MCF 10A (cell line): ENCODE results near the gene TCF23. TPM values are rescaled to one million over a fixed set of nuclear protein-coding genes. Genes with fewer than 3 reads are reported as not detected.

Experiments
- BruUV-seq: library from RNA; stranded (reverse); fragments of 400-500 nt; replicated peaks from 2 replicates; lab custom pipeline; 2021; lab: Mats Ljungman, UMichigan
- CTCF ChIA-PET: fragments of 300-600 bp; sonication (Branson Sonifier 250); formaldehyde crosslinking; extraction: SDS; loops from one replicate; lab custom pipeline; 2021; ENCODE audit warnings: antibody characterized with exemption, inconsistent platforms; lab: Yijun Ruan, JAX
- POLR2A ChIA-PET: fragments of 300-600, 350-650 bp; sonication (Branson Sonifier 250); formaldehyde crosslinking; extraction: SDS; loops from one replicate; lab custom pipeline; 2020; ENCODE audit warnings: antibody characterized with exemption, inconsistent platforms; lab: Yijun Ruan, JAX
- DNase-seq: peaks from one replicate; pipeline ENCODE4 v3.0.0-alpha.2; 2018; ENCODE audit not compliant: unreplicated experiment
- H3K27ac Mint-ChIP-seq: one replicate; pipeline ENCODE4 v1.8.0; 2022; ENCODE audit warnings: mild to moderate bottlenecking, low read depth, mixed read lengths; ENCODE audit not compliant: unreplicated experiment
- H3K27me3 Mint-ChIP-seq: one replicate; pipeline ENCODE4 v1.8.0; 2022; ENCODE audit warnings: mixed read lengths; ENCODE audit not compliant: insufficient read depth, unreplicated experiment
- H3K36me3 Mint-ChIP-seq: one replicate; pipeline ENCODE4 v1.8.0; 2022; ENCODE audit warnings: mild to moderate bottlenecking, moderate library complexity, mixed read lengths; ENCODE audit not compliant: insufficient read depth, unreplicated experiment
- H3K4me1 Mint-ChIP-seq: one replicate; pipeline ENCODE4 v1.8.0; 2022; ENCODE audit warnings: mixed read lengths; ENCODE audit not compliant: insufficient read depth, unreplicated experiment
- H3K4me3 Mint-ChIP-seq: one replicate; pipeline ENCODE4 v1.8.0; 2022; ENCODE audit warnings: mild to moderate bottlenecking, moderate library complexity, mixed read lengths; ENCODE audit not compliant: unreplicated experiment
- H3K9me3 Mint-ChIP-seq: one replicate; pipeline ENCODE4 v1.8.0; 2022; ENCODE audit warnings: mixed read lengths; ENCODE audit not compliant: unreplicated experiment
- CTCF ChIP-seq: fragments of 200-600 bp; IDR thresholded peaks from one replicate; pipeline ENCODE4 v1.8.0; 2022; ENCODE audit warnings: antibody characterized with exemption, mild to moderate bottlenecking; ENCODE audit not compliant: unreplicated experiment
- intact Hi-C: fragments of 100-400 bp; cut with micrococcal nuclease; formaldehyde crosslinking; loops from 2 replicates; pipeline ENCODE4 v1.14.1; 2022
- total RNA-seq: library from RNA; stranded (reverse); gene quantifications from 2 replicates; pipeline ENCODE4 v1.2.3, GENCODE V29; 2022

Gene TCF23
- total RNA-seq, 1 experiment from 2014 or later, result not detected

GRCh38 chr2:27131429-27131828, 17.4 kb upstream of the TCF23 start:
- no TSS peak for BruUV-seq
- Mint-ChIP-seq H3K27me3 (no peaks in the 10 kb centered on the region), H3K36me3 (peaks cover 21% of the 10 kb centered on the region), H3K4me3 (no peak overlapping the region), H3K27ac (no peak overlapping the region), H3K9me3 (no peaks in the 10 kb centered on the region), H3K4me1 (peaks cover 11% of the 10 kb centered on the region)
- CTCF ChIA-PET, result interaction anchor here (0.7 to 1.6 kb wide), 3 partner anchors 32 to 171 kb away, joined by 3 to 5 read pairs (median 3); no protein-coding TSS in a partner anchor
- POLR2A ChIA-PET, result interaction anchor here (0.6 kb wide), 1 partner anchor 85 kb away, joined by 3 read pairs; no protein-coding TSS in a partner anchor
- intact Hi-C loops, result loop anchor here (5.0 kb wide), 1 partner anchor 61 kb away; no protein-coding TSS in a partner anchor
- no peak for DNase-seq
- TF ChIP-seq CTCF, result no peak

- Mint-ChIP-seq H3K4me1 (peaks cover 11% of the 10 kb centered on the region), H3K9me3 (no peaks in the 10 kb centered on the region), H3K27me3 (no peaks in the 10 kb centered on the region), H3K27ac (peak overlapping the region; percentile 92), H3K4me3 (peak overlapping the region; percentile 91), H3K36me3 (peaks cover 22% of the 10 kb centered on the region)
- intact Hi-C loops, result loop anchor here (5.0 kb wide), 1 partner anchor 59 kb away; no protein-coding TSS in a partner anchor
- TF ChIP-seq CTCF, result no peak
- ChIA-PET POLR2A (interaction anchor here (0.5 to 2.5 kb wide), 8 partner anchors 9 to 223 kb away, joined by 3 to 20 read pairs (median 8); partner anchors contain the start of genes ABHD1, ATRAID, CAD and GTF3C2), CTCF (interaction anchor here (0.6 to 1.8 kb wide), 18 partner anchors 10 to 171 kb away, joined by 3 to 8 read pairs (median 3); partner anchors contain the start of gene ABHD1)
- DNase-seq, result no peak
- TSS peak; percentile 49 for BruUV-seq
Measured at GRCh38 chr2:27133195-27133875, 15.5 kb upstream of the TCF23 start.

GRCh38 chr2:27133905-27134780, 14.7 kb upstream of the TCF23 start, which contains the start of gene PREB:
PREB (minus strand) TSS chr2:27134636; CDS start chr2:27134421, 215 bp downstream.
- no peaks in the 10 kb centered on the region for H3K27me3 Mint-ChIP-seq
- peak; percentile 96 for DNase-seq
- peaks cover 19% of the 10 kb centered on the region for H3K36me3 Mint-ChIP-seq
- no peak for TF ChIP-seq CTCF
- ChIA-PET POLR2A (interaction anchor here (0.6 to 2.5 kb wide), 16 partner anchors 10 to 222 kb away, joined by 3 to 20 read pairs (median 4); partner anchors contain the start of genes ABHD1, ATRAID, CAD and GTF3C2), CTCF (interaction anchor here (0.6 to 1.8 kb wide), 14 partner anchors 11 to 1675 kb away, joined by 3 to 8 read pairs (median 4); partner anchors contain the start of gene ABHD1)
- peaks cover 11% of the 10 kb centered on the region for H3K4me1 Mint-ChIP-seq
- intact Hi-C loops, result loop anchor here (5.0 kb wide), 1 partner anchor 58 kb away; no protein-coding TSS in a partner anchor
- H3K9me3 Mint-ChIP-seq, result no peaks in the 10 kb centered on the region
- BruUV-seq, result no TSS peak
- peak within 1 kb of the TSS; percentile 91 for H3K4me3 Mint-ChIP-seq
- peak within 1 kb of the TSS; percentile 92 for H3K27ac Mint-ChIP-seq
